ENCODE data around the gene IFT122.

DNA sequence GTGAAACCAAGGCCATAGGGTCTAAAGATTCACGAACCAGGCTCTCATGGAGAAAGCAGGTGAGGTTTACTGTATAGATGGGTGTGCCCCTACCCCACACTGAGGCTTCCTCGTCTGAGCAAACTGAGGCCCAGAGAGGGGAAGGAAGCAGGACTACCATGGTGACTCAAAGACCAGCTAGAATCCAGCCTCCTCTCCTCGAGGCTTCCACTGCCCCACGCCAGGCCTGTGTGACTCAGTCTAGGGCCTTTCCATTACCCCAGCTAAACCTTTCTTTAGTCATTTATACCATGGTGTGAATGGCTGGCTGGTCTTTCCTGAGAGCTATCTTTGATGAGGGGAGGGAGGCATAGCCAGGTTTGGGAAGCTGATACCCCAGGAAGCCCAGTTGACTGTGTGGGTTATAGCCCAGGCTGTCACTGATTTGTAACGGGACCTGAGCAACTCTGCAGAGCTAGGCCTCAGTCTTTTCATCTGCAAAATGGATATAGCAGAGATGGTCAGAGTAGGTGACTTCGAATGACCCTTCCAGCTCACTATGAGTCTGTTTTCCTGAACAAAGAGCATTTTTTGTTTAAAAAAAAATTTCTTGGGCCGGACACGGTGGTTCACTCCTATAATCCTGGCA is 85.4 kb downstream of the IFT122 start:
- TF ChIP-seq POLR2A (IDR thresholded peaks at IDR 0.05; ENCODE audit: low read depth, low read length): no peak
- no peak for TF ChIP-seq JUN (IDR thresholded peaks at IDR 0.05; ENCODE audit: borderline replicate concordance, insufficient read depth, insufficient read length, low read depth)

Data from endothelial cell of umbilical vein (primary cell).